Omental fat pad (tissue), 4 donors: ENCODE measurements around the gene NLRP6. TPM values are rescaled to one million over a fixed set of nuclear protein-coding genes. Genes with fewer than 3 reads are reported as not detected.
A peak's percentile ranks its signal among the peaks of the same experiment; 100 is the strongest.

Source experiments
- ATAC-seq: fragments of 150-250 bp; one replicate; pipeline ENCODE4 v1.9.1; 2016; ENCODE audit warnings: mild to moderate bottlenecking, moderate library complexity; ENCODE audit not compliant: low FRiP score
- DNase-seq: peaks from one replicate; pipeline ENCODE4 v3.0.0-alpha.2; 2019; ENCODE audit warnings: low spot score
- total RNA-seq, 4 donors: library from RNA; depleted of rRNA; stranded (reverse); fragments of >200 nt; gene quantifications; one replicate each; pipeline ENCODE4 v1.1.0, GENCODE V29; 2016
- TF ChIP-seq, protein P1 (sequence below), 3 donors: fragments of 450-650 bp; IDR thresholded peaks; one replicate each; pipeline ENCODE4 v1.5.1; 2016 to 2017; ENCODE audit warnings: antibody characterized with exemption in 3 of 3, mild to moderate bottlenecking in 3 of 3, moderate library complexity in 2 of 3

The NLRP6 gene
- total RNA-seq, 4 donors from 2014 or later: 0.84 to 11.8 (median 3.8) TPM

DNA sequence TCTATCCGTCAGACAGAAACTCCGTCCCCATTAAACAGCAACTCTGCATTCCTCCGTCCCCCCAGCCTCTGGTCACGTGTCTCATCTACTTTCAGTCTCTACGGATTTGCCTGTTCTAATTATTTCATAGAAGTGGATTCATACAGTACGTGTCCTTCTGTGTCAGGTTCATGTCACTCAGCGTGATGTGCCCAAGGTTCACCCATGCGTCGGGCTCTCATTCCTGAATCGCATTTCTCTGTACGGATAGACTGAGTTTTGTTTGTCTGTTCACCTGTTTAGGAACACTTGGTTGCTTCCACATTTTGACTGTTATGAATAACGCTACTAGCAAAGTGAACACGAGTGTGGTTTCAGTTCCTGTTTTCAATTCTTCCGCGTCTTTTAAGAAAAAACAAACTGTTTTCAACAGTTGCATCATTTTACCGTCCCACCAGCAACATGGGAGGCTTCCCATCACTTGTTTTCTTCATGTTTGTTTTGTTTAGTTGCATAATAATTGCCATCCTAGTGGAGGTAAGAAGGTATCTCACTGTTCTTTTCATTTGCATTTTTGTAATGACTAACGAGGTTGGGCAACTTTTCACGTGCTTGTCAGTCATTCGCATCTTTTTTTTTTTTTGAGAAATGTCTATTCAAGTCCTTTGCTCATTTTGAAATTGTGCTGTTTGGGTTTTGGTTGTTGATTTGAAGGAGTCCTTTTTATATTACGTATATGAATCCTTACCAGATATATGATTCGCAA lies 8.9 kb upstream of the NLRP6 start:
- ATAC-seq (peak; percentile 26), DNase-seq (no peak)

DNA sequence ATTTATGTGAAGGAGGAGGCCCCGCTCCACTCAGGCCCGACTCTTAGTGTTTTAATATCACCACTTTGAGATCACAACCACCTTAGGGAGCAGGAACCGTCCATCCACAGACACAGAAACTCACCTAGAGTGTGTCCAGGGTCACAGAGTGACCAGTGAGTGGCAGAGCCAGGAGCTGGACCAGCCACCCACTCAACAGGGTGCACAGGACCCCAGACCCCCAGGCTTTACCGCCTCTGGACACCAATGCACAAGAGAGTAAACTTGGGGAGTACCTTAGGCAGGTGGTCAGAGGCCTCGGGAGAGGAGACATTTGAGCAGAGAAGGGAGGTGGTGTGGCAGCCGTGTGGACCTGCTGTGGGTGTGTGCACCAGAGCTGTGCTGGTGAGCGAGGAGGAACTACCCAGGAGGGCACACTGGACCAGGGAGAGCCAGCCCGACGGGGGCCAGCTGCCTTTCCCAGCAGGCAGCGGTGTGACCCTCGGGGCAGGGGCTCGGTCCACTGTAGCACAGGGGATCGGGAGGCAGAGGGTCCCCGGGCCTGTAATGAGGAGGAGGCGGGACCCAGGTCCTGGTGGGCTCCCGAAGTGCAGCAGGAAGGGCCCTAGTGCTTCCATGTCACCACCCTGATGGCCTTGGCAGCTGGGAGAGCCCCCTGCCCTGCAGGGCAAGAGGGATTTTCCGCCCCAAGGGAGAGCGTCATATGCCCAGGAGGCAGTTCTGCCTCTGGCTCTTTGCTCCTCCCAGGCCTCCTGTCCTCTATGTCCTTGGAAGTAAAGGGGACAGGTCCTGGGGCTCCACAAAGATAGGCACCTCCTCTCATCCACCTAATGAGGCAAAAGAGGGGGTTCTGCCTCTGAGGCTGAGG lies 7.5 kb upstream of the NLRP6 start:
- ATAC-seq (no peak), DNase-seq (no peak)
- TF ChIP-seq, protein P1, sequence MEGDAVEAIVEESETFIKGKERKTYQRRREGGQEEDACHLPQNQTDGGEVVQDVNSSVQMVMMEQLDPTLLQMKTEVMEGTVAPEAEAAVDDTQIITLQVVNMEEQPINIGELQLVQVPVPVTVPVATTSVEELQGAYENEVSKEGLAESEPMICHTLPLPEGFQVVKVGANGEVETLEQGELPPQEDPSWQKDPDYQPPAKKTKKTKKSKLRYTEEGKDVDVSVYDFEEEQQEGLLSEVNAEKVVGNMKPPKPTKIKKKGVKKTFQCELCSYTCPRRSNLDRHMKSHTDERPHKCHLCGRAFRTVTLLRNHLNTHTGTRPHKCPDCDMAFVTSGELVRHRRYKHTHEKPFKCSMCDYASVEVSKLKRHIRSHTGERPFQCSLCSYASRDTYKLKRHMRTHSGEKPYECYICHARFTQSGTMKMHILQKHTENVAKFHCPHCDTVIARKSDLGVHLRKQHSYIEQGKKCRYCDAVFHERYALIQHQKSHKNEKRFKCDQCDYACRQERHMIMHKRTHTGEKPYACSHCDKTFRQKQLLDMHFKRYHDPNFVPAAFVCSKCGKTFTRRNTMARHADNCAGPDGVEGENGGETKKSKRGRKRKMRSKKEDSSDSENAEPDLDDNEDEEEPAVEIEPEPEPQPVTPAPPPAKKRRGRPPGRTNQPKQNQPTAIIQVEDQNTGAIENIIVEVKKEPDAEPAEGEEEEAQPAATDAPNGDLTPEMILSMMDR (IDR thresholded peaks at IDR 0.05): no peak

More for the DNA sequence above, 8.9 kb upstream of the NLRP6 start:
- TF ChIP-seq, protein P1 (IDR thresholded peaks at IDR 0.05): no peak

- DNase-seq: no peak
- no peak for ATAC-seq
- TF ChIP-seq, protein P1 (IDR thresholded peaks at IDR 0.05): no peak
Observed at GRCh38 chr11:271319-271715, 6.9 kb upstream of the NLRP6 start.

- DNase-seq (no peak), ATAC-seq (no peak)
- TF ChIP-seq, protein P1 (IDR thresholded peaks at IDR 0.05): no peak
Observed at GRCh38 chr11:272195-272930, 5.8 kb upstream of the NLRP6 start.

- DNase-seq: no peak
Observed at GRCh38 chr11:272931-273198, 5.3 kb upstream of the NLRP6 start.

GRCh38 chr11:276219-276618 lies 2.0 kb upstream of the NLRP6 start:
- TF ChIP-seq, protein P1 (IDR thresholded peaks at IDR 0.05): no peak

More at GRCh38 chr11:272931-273198, 5.3 kb upstream of the NLRP6 start:
- ATAC-seq: no peak
- TF ChIP-seq, protein P1 (IDR thresholded peaks at IDR 0.05): no peak

More at GRCh38 chr11:276219-276618, 2.0 kb upstream of the NLRP6 start:
- DNase-seq (no peak), ATAC-seq (no peak)
